ENCODE results near the gene RGS3. TPM values are rescaled to one million over a fixed set of nuclear protein-coding genes. Genes with fewer than 3 reads are reported as not detected.
A peak's percentile ranks its signal among the peaks of the same experiment; 100 is the strongest.

RGS3 gene
- total RNA-seq, 1 experiment from 2014 or later, result 71.1 TPM

DNA sequence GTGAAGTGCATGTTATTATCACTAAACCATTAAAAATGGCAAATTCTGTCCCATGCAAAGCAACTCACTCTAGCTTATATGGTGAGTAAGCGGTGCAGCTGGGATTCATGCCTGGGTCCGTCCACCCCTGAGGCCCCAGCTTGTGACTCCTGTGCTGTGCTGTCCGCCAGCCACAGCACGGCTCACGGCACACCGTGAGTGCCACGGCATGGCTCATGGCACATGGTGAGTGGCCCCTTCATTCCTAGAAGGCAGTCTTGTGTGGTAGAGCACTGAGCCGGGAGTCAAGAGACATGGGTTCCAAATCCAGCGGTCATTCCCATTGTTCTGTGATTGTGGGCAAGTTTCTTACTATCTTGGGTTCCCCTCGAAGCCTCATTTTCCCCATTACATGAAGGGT, 18.8 kb downstream of the RGS3 start:
- H3K9me3 Mint-ChIP-seq (ENCODE audit: unreplicated experiment), result no peaks in the 10 kb centered on the region
- CTCF ChIA-PET, result no interaction called here
- Histone ChIP-seq H3K4me1 (no peaks in the 10 kb centered on the region), H3K27me3 (replicated peaks; ENCODE audit: control insufficient read depth, insufficient read depth, low read length) (no peaks in the 10 kb centered on the region), H3K4me3 (ENCODE audit: low read depth, low read length) (no peak overlapping the region), H3K9me3 (no peaks in the 10 kb centered on the region), H3K36me3 (ENCODE audit: control insufficient read depth, insufficient read depth, low read length) (peaks cover 4% of the 10 kb centered on the region)
- H3K4me1 Mint-ChIP-seq (ENCODE audit: low read depth, unreplicated experiment), result peaks cover 6% of the 10 kb centered on the region
- peak in 1 of 2 experiments; percentile 7 for DNase-seq
- TF ChIP-seq, protein P1, sequence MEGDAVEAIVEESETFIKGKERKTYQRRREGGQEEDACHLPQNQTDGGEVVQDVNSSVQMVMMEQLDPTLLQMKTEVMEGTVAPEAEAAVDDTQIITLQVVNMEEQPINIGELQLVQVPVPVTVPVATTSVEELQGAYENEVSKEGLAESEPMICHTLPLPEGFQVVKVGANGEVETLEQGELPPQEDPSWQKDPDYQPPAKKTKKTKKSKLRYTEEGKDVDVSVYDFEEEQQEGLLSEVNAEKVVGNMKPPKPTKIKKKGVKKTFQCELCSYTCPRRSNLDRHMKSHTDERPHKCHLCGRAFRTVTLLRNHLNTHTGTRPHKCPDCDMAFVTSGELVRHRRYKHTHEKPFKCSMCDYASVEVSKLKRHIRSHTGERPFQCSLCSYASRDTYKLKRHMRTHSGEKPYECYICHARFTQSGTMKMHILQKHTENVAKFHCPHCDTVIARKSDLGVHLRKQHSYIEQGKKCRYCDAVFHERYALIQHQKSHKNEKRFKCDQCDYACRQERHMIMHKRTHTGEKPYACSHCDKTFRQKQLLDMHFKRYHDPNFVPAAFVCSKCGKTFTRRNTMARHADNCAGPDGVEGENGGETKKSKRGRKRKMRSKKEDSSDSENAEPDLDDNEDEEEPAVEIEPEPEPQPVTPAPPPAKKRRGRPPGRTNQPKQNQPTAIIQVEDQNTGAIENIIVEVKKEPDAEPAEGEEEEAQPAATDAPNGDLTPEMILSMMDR (IDR thresholded peaks at IDR 0.05; ENCODE audit: insufficient read depth in 1 of 2, low read depth in 1 of 2, low read length in 1 of 2, severe bottlenecking in 1 of 2, unreplicated experiment in 1 of 2), result no peak
- no peak overlapping the region for H3K27ac Mint-ChIP-seq (ENCODE audit: unreplicated experiment)
- intact Hi-C loops (cut with micrococcal nuclease; ENCODE audit: unreplicated experiment), result no loop called here
- no TSS peak for BruUV-seq (replicated peaks)
- H3K4me3 Mint-ChIP-seq (ENCODE audit: unreplicated experiment), result no peak overlapping the region
- POLR2A ChIA-PET, result no interaction called here
- H3K36me3 Mint-ChIP-seq (ENCODE audit: insufficient read depth, unreplicated experiment), result peaks cover 90% of the 10 kb centered on the region
- H3K27me3 Mint-ChIP-seq (ENCODE audit: insufficient read depth, unreplicated experiment), result no peaks in the 10 kb centered on the region

DNA sequence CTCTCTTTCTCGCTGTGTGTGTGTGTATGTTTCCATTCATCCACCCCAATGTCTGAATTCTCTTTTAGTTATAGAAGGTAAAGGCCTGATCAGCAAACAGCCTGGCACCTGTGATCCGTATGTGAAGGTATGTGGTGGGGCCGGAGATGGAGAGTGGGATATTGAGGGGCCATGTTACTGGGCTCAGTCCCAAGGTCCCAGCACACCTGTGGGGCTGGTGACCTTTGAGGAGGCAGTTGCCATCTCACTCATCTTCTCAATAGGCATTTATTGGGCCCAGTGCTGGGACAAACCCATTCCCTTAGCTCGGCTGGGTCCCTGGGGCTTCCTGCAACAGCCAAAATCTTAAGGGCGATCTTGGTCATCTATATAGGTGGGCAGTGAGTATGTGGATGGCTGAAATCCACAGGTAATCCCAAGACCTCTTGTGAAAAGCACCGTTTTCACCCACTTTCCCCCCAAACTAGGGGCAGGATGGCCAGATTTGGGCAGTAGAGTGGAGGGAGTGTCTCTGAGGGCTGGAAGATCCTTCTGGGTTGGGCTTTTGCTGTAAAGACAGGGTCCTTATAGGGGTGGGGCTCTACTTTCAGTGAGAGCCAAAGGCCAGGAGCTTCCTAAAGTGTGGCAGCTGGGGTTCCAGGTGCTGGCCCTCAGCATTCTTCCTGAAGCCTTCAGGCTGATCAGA, 19.6 kb downstream of the RGS3 start:
- peak in 1 of 2 experiments; percentile 14 for DNase-seq
- Mint-ChIP-seq H3K9me3 (ENCODE audit: unreplicated experiment) (no peaks in the 10 kb centered on the region), H3K27me3 (ENCODE audit: insufficient read depth, unreplicated experiment) (no peaks in the 10 kb centered on the region), H3K4me3 (ENCODE audit: unreplicated experiment) (no peak overlapping the region), H3K36me3 (ENCODE audit: insufficient read depth, unreplicated experiment) (peaks cover 92% of the 10 kb centered on the region), H3K4me1 (ENCODE audit: low read depth, unreplicated experiment) (peaks cover 6% of the 10 kb centered on the region), H3K27ac (ENCODE audit: unreplicated experiment) (no peak overlapping the region)
- CTCF ChIA-PET, result no interaction called here
- H3K4me1 ChIP-seq, result no peaks in the 10 kb centered on the region
- H3K4me3 ChIP-seq (ENCODE audit: low read depth, low read length), result no peak overlapping the region
- H3K27me3 ChIP-seq (replicated peaks; ENCODE audit: control insufficient read depth, insufficient read depth, low read length), result no peaks in the 10 kb centered on the region
- H3K36me3 ChIP-seq (ENCODE audit: control insufficient read depth, insufficient read depth, low read length), result peaks cover 3% of the 10 kb centered on the region
- TF ChIP-seq, protein P1 (IDR thresholded peaks at IDR 0.05; ENCODE audit: insufficient read depth in 1 of 2, low read depth in 1 of 2, low read length in 1 of 2, severe bottlenecking in 1 of 2, unreplicated experiment in 1 of 2), result no peak
- POLR2A ChIA-PET, result no interaction called here
- no peaks in the 10 kb centered on the region for H3K9me3 ChIP-seq
- intact Hi-C loops (cut with micrococcal nuclease; ENCODE audit: unreplicated experiment), result no loop called here
- no TSS peak for BruUV-seq (replicated peaks)

DNA sequence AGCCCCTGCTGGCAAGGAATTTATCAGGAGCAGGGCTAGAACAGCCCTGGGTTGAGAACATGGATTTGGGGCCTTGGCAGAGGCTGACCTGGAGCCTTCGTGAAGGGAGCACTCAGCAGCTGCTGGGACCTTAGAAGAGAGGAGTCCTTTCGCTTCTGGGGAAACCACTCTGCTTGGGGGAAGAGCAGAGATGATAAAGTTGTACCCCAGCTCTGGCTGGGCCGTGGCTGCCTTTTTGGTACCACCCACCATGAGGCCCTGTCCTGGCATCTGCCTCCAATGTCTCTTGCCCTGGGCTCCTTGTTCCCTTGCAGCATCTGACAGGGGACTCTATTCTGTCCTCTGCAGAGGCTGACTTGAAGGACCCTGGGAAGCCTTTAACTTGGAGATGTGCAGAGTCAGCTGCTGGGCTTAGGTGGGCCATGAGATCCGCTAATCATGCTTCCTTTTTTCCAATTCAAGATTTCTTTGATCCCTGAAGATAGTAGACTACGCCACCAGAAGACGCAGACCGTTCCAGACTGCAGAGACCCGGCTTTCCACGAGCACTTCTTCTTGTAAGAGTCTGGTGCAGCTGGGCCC, 20.2 kb downstream of the RGS3 start:
- ChIA-PET POLR2A (no interaction called here), CTCF (interaction anchor here (0.6 kb wide), 2 partner anchors 13 to 81 kb away, joined by 3 read pairs; no protein-coding TSS in a partner anchor)
- H3K27me3 Mint-ChIP-seq (ENCODE audit: insufficient read depth, unreplicated experiment), result no peaks in the 10 kb centered on the region
- Histone ChIP-seq H3K36me3 (ENCODE audit: control insufficient read depth, insufficient read depth, low read length) (peaks cover 3% of the 10 kb centered on the region), H3K9me3 (no peaks in the 10 kb centered on the region), H3K27me3 (replicated peaks; ENCODE audit: control insufficient read depth, insufficient read depth, low read length) (no peaks in the 10 kb centered on the region), H3K4me1 (no peaks in the 10 kb centered on the region), H3K4me3 (ENCODE audit: low read depth, low read length) (no peak overlapping the region)
- no peaks in the 10 kb centered on the region for H3K9me3 Mint-ChIP-seq (ENCODE audit: unreplicated experiment)
- intact Hi-C loops (cut with micrococcal nuclease; ENCODE audit: unreplicated experiment), result no loop called here
- DNase-seq, result peak in 1 of 2 experiments; percentile 19
- TF ChIP-seq, protein P1 (IDR thresholded peaks at IDR 0.05; ENCODE audit: insufficient read depth in 1 of 2, low read depth in 1 of 2, low read length in 1 of 2, severe bottlenecking in 1 of 2, unreplicated experiment in 1 of 2), result no peak
- no TSS peak for BruUV-seq (replicated peaks)
- H3K4me1 Mint-ChIP-seq (ENCODE audit: low read depth, unreplicated experiment), result peaks cover 6% of the 10 kb centered on the region
- no peak overlapping the region for H3K4me3 Mint-ChIP-seq (ENCODE audit: unreplicated experiment)
- H3K27ac Mint-ChIP-seq (ENCODE audit: unreplicated experiment), result no peak overlapping the region
- peaks cover 92% of the 10 kb centered on the region for H3K36me3 Mint-ChIP-seq (ENCODE audit: insufficient read depth, unreplicated experiment)
